Endothelial cell (in vitro differentiated cells): ENCODE data around the gene ATP6V1G3. TPM values are rescaled to one million over a fixed set of nuclear protein-coding genes. Genes with fewer than 3 reads are reported as not detected.
"Not testable (repeated sequence)": the region's sequence is repeated elsewhere in the genome, so short reads cannot be mapped to it uniquely, and the experiment has no call there.

Source experiments
- DNase-seq: peaks from one replicate; pipeline ENCODE4 v3.0.0; 2021; ENCODE audit warnings: low spot score
- H3K27ac Mint-ChIP-seq: one replicate; pipeline ENCODE4 v1.8.0; 2021; ENCODE audit warnings: mixed read lengths, inconsistent platforms; ENCODE audit not compliant: unreplicated experiment
- H3K27me3 Mint-ChIP-seq: one replicate; pipeline ENCODE4 v1.8.0; 2021; ENCODE audit warnings: mild to moderate bottlenecking, moderate library complexity, mixed read lengths, inconsistent platforms; ENCODE audit not compliant: unreplicated experiment
- H3K36me3 Mint-ChIP-seq: one replicate; pipeline ENCODE4 v1.8.0; 2021; ENCODE audit warnings: mild to moderate bottlenecking, low read depth, mixed read lengths, inconsistent platforms; ENCODE audit not compliant: unreplicated experiment
- H3K4me1 Mint-ChIP-seq: one replicate; pipeline ENCODE4 v1.8.0; 2021; ENCODE audit warnings: mild to moderate bottlenecking, mixed read lengths, inconsistent platforms; ENCODE audit not compliant: unreplicated experiment
- H3K4me3 Mint-ChIP-seq: one replicate; pipeline ENCODE4 v1.8.0; 2021; ENCODE audit warnings: mild to moderate bottlenecking, mixed read lengths, inconsistent platforms; ENCODE audit not compliant: unreplicated experiment
- H3K9me3 Mint-ChIP-seq: one replicate; pipeline ENCODE4 v1.8.0; 2021; ENCODE audit warnings: mixed read lengths, inconsistent platforms; ENCODE audit not compliant: unreplicated experiment
- CTCF ChIP-seq: fragments of 200-600 bp; sonication (generic); IDR thresholded peaks from one replicate; pipeline ENCODE4 v1.5.0; 2021; ENCODE audit warnings: antibody characterized with exemption; ENCODE audit not compliant: unreplicated experiment
- total RNA-seq: library from RNA; stranded (reverse); fragmentation: NEBNext Ultra II Directional; extraction: Animal tissue kit (Norgen Biotek cat#: 25700); gene quantifications from one replicate; pipeline ENCODE4 v1.2.1, GENCODE V29; 2021; ENCODE audit not compliant: unreplicated experiment

ATP6V1G3 gene
- total RNA-seq, 1 donor from 2014 or later: not detected

- no peak for DNase-seq
- Mint-ChIP-seq H3K4me1 (peaks cover 5% of the 10 kb centered on the region), H3K4me3 (no peak overlapping the region), H3K9me3 (no peaks in the 10 kb centered on the region), H3K27me3 (no peaks in the 10 kb centered on the region), H3K27ac (no peak overlapping the region), H3K36me3 (no peaks in the 10 kb centered on the region)
- no peak for TF ChIP-seq CTCF
Measured at GRCh38 chr1:198480876-198481275, 59.6 kb downstream of the ATP6V1G3 start.

DNA sequence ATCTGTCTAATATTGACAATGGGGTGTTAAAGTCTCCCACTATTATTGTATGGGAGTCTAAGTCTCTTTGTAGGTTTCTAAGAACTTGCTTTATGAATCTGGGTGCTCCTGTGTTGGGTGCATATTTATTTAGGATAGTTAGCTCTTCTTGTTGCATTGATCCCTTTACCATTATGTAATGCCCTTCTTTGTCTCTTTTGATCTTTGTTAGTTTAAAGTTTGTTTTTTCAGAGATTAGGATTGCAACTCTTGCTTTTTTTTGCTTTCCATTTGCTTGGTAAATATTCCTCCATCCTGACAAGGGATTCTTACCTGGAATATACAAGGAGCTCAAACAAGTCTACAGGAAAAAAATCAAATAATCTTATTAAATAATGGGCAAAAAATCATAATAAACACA is 63.1 kb downstream of the ATP6V1G3 start:
- H3K27ac Mint-ChIP-seq, H3K9me3 Mint-ChIP-seq, DNase-seq, H3K4me3 Mint-ChIP-seq, H3K27me3 Mint-ChIP-seq, H3K36me3 Mint-ChIP-seq, H3K4me1 Mint-ChIP-seq: not testable (repeated sequence)

Other genes with a start within 250 kb of the ATP6V1G3 start
- gene PTPRC, start 98.4 kb upstream of the ATP6V1G3 start, total RNA-seq: not detected